Camera-type eye (tissue), 1 donor: ENCODE measurements around the gene EID2. TPM values are rescaled to one million over a fixed set of nuclear protein-coding genes. Genes with fewer than 3 reads are reported as not detected.

Experiments used
- total RNA-seq: library from RNA; depleted of rRNA; stranded (reverse); fragments of >200 nt; gene quantifications from one replicate; pipeline ENCODE4 v1.2.3, GENCODE V29; 2014

Gene EID2
- 14.2 TPM for total RNA-seq

GRCh38 chr19:39539518-39540332 is at the start of gene EID2:
Gene EID2 (minus strand): TSS chr19:39540161. CDS start chr19:39540079, 82 bp downstream.

GRCh38 chr19:39532233-39533002 is 7.5 kb downstream of the EID2 start, which contains the start of gene EID2B:
Gene EID2B (minus strand): TSS chr19:39532852. CDS start chr19:39532802, 50 bp downstream.

GRCh38 chr19:39514840-39515550 is 25.0 kb downstream of the EID2 start, which contains the start of gene SELENOV:
Gene SELENOV (plus strand): TSS chr19:39515139. CDS start chr19:39515213, 74 bp downstream.

GRCh38 chr19:39498798-39499642 is 40.9 kb downstream of the EID2 start, which contains the start of gene DLL3:
Gene DLL3 (plus strand): TSS chr19:39498947. CDS start chr19:39498975, 28 bp downstream.

Other genes starting within 250 kb of the EID2 start
- not detected for gene IFNL1, start 243.8 kb downstream of the EID2 start, total RNA-seq
- 20.6 TPM for gene LRFN1, start 219.3 kb downstream of the EID2 start, total RNA-seq
- 7.3 TPM for gene GMFG, start 204.1 kb downstream of the EID2 start, total RNA-seq
- gene SAMD4B, start 197.7 kb downstream of the EID2 start, total RNA-seq: 81.2 TPM
- gene PAF1, start 149.1 kb downstream of the EID2 start, total RNA-seq: 34.6 TPM
- gene MED29, start 148.8 kb downstream of the EID2 start, total RNA-seq: 19.4 TPM
- 23.1 TPM for gene ZFP36, start 133.3 kb downstream of the EID2 start, total RNA-seq
- gene PLEKHG2, start 127.5 kb downstream of the EID2 start, total RNA-seq: 34.6 TPM
- gene RPS16, start 104.2 kb downstream of the EID2 start, total RNA-seq: 77.1 TPM
- 76.5 TPM for gene SUPT5H, start 94.6 kb downstream of the EID2 start, total RNA-seq
- gene TIMM50, start 59.3 kb downstream of the EID2 start, total RNA-seq: 46.6 TPM
- 9.5 TPM for gene DLL3, start 41.2 kb downstream of the EID2 start, total RNA-seq
- gene SELENOV, start 25.0 kb downstream of the EID2 start, total RNA-seq: 1.7 TPM
- gene EID2B, start 7.3 kb downstream of the EID2 start, total RNA-seq: 14.8 TPM
- gene LGALS13, start 62.4 kb upstream of the EID2 start, total RNA-seq: not detected
- not detected for gene LGALS16, start 115.8 kb upstream of the EID2 start, total RNA-seq
- gene LGALS14, start 164.3 kb upstream of the EID2 start, total RNA-seq: not detected
- gene CLC, start 197.9 kb upstream of the EID2 start, total RNA-seq: not detected
- gene LEUTX, start 238.7 kb upstream of the EID2 start, total RNA-seq: not detected